ENCODE measurements around the gene CDK17. TPM values are rescaled to one million over a fixed set of nuclear protein-coding genes. Genes with fewer than 3 reads are reported as not detected.

CDK17 gene
- total RNA-seq, 1 experiment from 2014 or later, result 21.4 TPM

- intact Hi-C loops (cut with micrococcal nuclease), result no loop called here
- H3K27me3 ChIP-seq (ENCODE audit: insufficient read depth, low read length), result no peaks in the 10 kb centered on the region
- no peaks in the 10 kb centered on the region for H3K9me3 ChIP-seq (ENCODE audit: control insufficient read depth in 1 of 2, insufficient read depth in 1 of 2, low read depth in 1 of 2, low read length in 2 of 2)
- no peak overlapping the region for H3K9ac ChIP-seq (ENCODE audit: low read length)
- no TSS peak for BruUV-seq (replicated peaks)
- no peak overlapping the region for H3K27ac ChIP-seq (ENCODE audit: low read depth, low read length)
- TF ChIP-seq JUND (IDR thresholded peaks at IDR 0.05), result no peak
- no peak for TF ChIP-seq ZNF274 (IDR thresholded peaks at IDR 0.05; ENCODE audit: low read depth, low read length)
- no peak for TF ChIP-seq CEBPB (IDR thresholded peaks at IDR 0.05; ENCODE audit: low read depth)
- no peak for TF ChIP-seq EZH2phosphoT487 (IDR thresholded peaks at IDR 0.05; ENCODE audit: borderline replicate concordance)
- no peak for TF ChIP-seq TCF7L2 (IDR thresholded peaks at IDR 0.05; ENCODE audit: borderline replicate concordance, extremely low read depth, insufficient read depth, insufficient read length)
- TF ChIP-seq SP1 (IDR thresholded peaks at IDR 0.05; ENCODE audit: low read depth), result no peak
- no peak for TF ChIP-seq CBX3 (IDR thresholded peaks at IDR 0.05; ENCODE audit: low read depth)
- TF ChIP-seq POLR2A (IDR thresholded peaks at IDR 0.05; ENCODE audit: borderline replicate concordance, extremely low read depth, insufficient read depth, insufficient read length), result no peak
- TF ChIP-seq YY1 (IDR thresholded peaks at IDR 0.05; ENCODE audit: extremely low read depth, insufficient replicate concordance, low read depth, low read length), result no peak
- TF ChIP-seq REST (IDR thresholded peaks at IDR 0.05; ENCODE audit: low read depth), result no peak
- TF ChIP-seq POLR2AphosphoS5 (IDR thresholded peaks at IDR 0.05; ENCODE audit: low read depth, low read length), result no peak
- TF ChIP-seq SIN3A (IDR thresholded peaks at IDR 0.05; ENCODE audit: low read depth), result no peak
- no peak for TF ChIP-seq ATF3 (IDR thresholded peaks at IDR 0.05)
- TF ChIP-seq FOSL1 (IDR thresholded peaks at IDR 0.05; ENCODE audit: low read depth), result no peak
- H3K79me2 ChIP-seq (ENCODE audit: insufficient read depth, low read length), result peaks cover 82% of the 10 kb centered on the region
- no peaks in the 10 kb centered on the region; a peak in 1 of 4 replicates for H3K4me1 ChIP-seq (ENCODE audit: control insufficient read depth in 1 of 2, insufficient read depth in 2 of 2, low read length in 2 of 2)
- ATAC-seq (no peak), DNase-seq (ENCODE audit: low read depth, low spot score) (no peak)
- POLR2A ChIA-PET, result no interaction called here
- H3K9me2 ChIP-seq (ENCODE audit: insufficient read depth), result no peaks in the 10 kb centered on the region
- RAD21 ChIA-PET (ENCODE audit: low non-redundant PET in 1 of 2, low total read pairs in 2 of 2, uncharacterized antibody in 2 of 2, unreplicated experiment in 2 of 2), result no interaction called here
- CTCF ChIA-PET, result no interaction called here
- H2AFZ ChIP-seq (ENCODE audit: low read depth, low read length, poor library complexity, severe bottlenecking), result no peak overlapping the region
- no peak overlapping the region for H3K4me3 ChIP-seq (replicated peaks in 1 of 2; ENCODE audit: low read depth in 1 of 2, low read length in 2 of 2)
- H4K20me1 ChIP-seq (ENCODE audit: insufficient read depth), result no peaks in the 10 kb centered on the region
- no peak overlapping the region for H3K4me2 ChIP-seq (ENCODE audit: low read length)
- no peaks in the 10 kb centered on the region for H3K36me3 ChIP-seq (ENCODE audit: control insufficient read depth in 1 of 2, insufficient read depth in 2 of 2, low read length in 2 of 2)
Measured at GRCh38 chr12:96236221-96236822, 163.9 kb downstream of the CDK17 start.

Measured in HCT116 (cell line).